Aorta (tissue), 5 donors: ENCODE measurements around the gene BMPR1A. TPM values are rescaled to one million over a fixed set of nuclear protein-coding genes. Genes with fewer than 3 reads are reported as not detected.
A peak's percentile ranks its signal among the peaks of the same experiment; 100 is the strongest.

ENCODE experiments used
- ATAC-seq: fragments of 200-7000 bp; cut with Tn5 transposase; one replicate; pipeline ENCODE4 v1.9.1; 2022; ENCODE audit warnings: moderate library complexity; ENCODE audit not compliant: low FRiP score
- DNase-seq, 2 donors: peaks; one replicate each; pipeline ENCODE4 v3.0.0-alpha.2; 2020
- H3K27ac ChIP-seq, 2 donors: one replicate each; pipeline ENCODE4 v1.5.1; 2013; ENCODE audit warnings: low read length in 2 of 2, mild to moderate bottlenecking in 2 of 2, moderate library complexity in 2 of 2, control low read depth in 1 of 2, inconsistent platforms in 1 of 2, low read depth in 1 of 2
- H3K27me3 ChIP-seq, 2 donors: one replicate each; pipeline ENCODE4 v1.6.1; 2013; ENCODE audit warnings: control low read depth in 1 of 2, low read length in 1 of 2, mild to moderate bottlenecking in 1 of 2, moderate library complexity in 1 of 2; ENCODE audit not compliant: insufficient read depth in 2 of 2, control insufficient read depth in 1 of 2
- H3K36me3 ChIP-seq, 2 donors: one replicate each; pipeline ENCODE4 v1.6.1; 2013; ENCODE audit warnings: control low read depth in 1 of 2, low read length in 1 of 2, mild to moderate bottlenecking in 1 of 2; ENCODE audit not compliant: insufficient read depth in 2 of 2, control insufficient read depth in 1 of 2
- H3K4me1 ChIP-seq, 2 donors: one replicate each; pipeline ENCODE4 v1.6.1; 2013; ENCODE audit warnings: low read length in 2 of 2, control low read depth in 1 of 2, mild to moderate bottlenecking in 1 of 2, moderate library complexity in 1 of 2; ENCODE audit not compliant: insufficient read depth in 2 of 2, control insufficient read depth in 1 of 2
- H3K4me3 ChIP-seq, 2 donors: one replicate each; pipeline ENCODE4 v1.5.1; 2013; ENCODE audit warnings: low read length in 2 of 2, control low read depth in 1 of 2, mild to moderate bottlenecking in 1 of 2
- H3K9me3 ChIP-seq: one replicate; pipeline ENCODE4 v1.6.1; 2013; ENCODE audit warnings: mild to moderate bottlenecking, low read length; ENCODE audit not compliant: control insufficient read depth
- WGBS, 2 donors: extraction: QIAGEN DNeasy Blood & Tissue Kit; methylation state at CpG; one replicate each; pipeline ENCODE4 v1.1.7; 2013; 5-methylcytosine and 5-hydroxymethylcytosine counted together
- intact Hi-C, 2 donors: fragments of 100-400 bp; cut with DNase I; formaldehyde crosslinking; loops; one replicate each; pipeline versions ENCODE4 v1.14.2 to v1.15.0; 2022
- polyA plus RNA-seq, 2 donors: library from polyadenylated mRNA; stranded (reverse); fragments of 200-250 nt; gene quantifications; one replicate each; pipeline ENCODE4 v1.2.3, GENCODE V29; 2013
- total RNA-seq, 2 donors: library from RNA; stranded (reverse); fragmentation: NEBNext Ultra II Directional; extraction: Animal tissue kit (Norgen Biotek cat#: 25700); gene quantifications; one replicate each; pipeline ENCODE4 v1.2.1, GENCODE V29; 2021
- donor health status: healthy with polysubstance abuse.
- donor health status: Bipolar disorder and iron deficiency.
- donor health status: DM: no; HTN: no; CAD: no.
- donor health status: DM: no; HTN: no; CAD: no.
- donor health status: DM: yes; HTN: yes; CAD: no.

Gene BMPR1A
- total and polyA plus RNA-seq, 4 donors, result 19.3 to 120 (median 63.2) TPM

- Histone ChIP-seq H3K27ac (no peak overlapping the region), H3K27me3 (no peaks in the 10 kb centered on the region), H3K36me3 (peaks cover 0 to 1% of the 10 kb centered on the region in 2 donors), H3K9me3 (no peaks in the 10 kb centered on the region), H3K4me3 (no peak overlapping the region), H3K4me1 (peaks cover 0 to 4% of the 10 kb centered on the region in 2 donors)
- no peak for DNase-seq
- ATAC-seq, result no peak
- WGBS, 2 donors, result 7 to 11% methylated on average over 3 of the region's 3 CpGs
- intact Hi-C loops, result loop anchor here in 1 of 2 donors (5.0 kb wide), 1 partner anchor 33 kb away; no protein-coding TSS in a partner anchor
Measured at GRCh38 chr10:86795353-86795752, 38.9 kb downstream of the BMPR1A start.

- peaks cover 0 to 1% of the 10 kb centered on the region in 2 donors for H3K36me3 ChIP-seq
- H3K9me3 ChIP-seq, result no peaks in the 10 kb centered on the region
- no peak overlapping the region for H3K4me3 ChIP-seq
- H3K27ac ChIP-seq, result no peak overlapping the region
- H3K27me3 ChIP-seq, result no peaks in the 10 kb centered on the region
- ATAC-seq (no peak), DNase-seq (no peak)
- intact Hi-C loops, result loop anchor here in 1 of 2 donors (5.0 kb wide), 1 partner anchor 36 kb away; no protein-coding TSS in a partner anchor
- peaks cover 0 to 9% of the 10 kb centered on the region in 2 donors for H3K4me1 ChIP-seq
- WGBS, 2 donors, result 3 to 5% methylated on average over 1 of the region's 1 CpG
Measured at GRCh38 chr10:86798025-86798424, 41.6 kb downstream of the BMPR1A start.

GRCh38 chr10:86798611-86799010, 42.2 kb downstream of the BMPR1A start:
- peak overlapping the region in 1 of 2 donors; percentile 34 for H3K4me3 ChIP-seq
- peak; percentile 39 for ATAC-seq
- peaks cover 0 to 9% of the 10 kb centered on the region in 2 donors for H3K4me1 ChIP-seq

GRCh38 chr10:86799188-86799845, 42.9 kb downstream of the BMPR1A start:
- WGBS, 2 donors, result 65% methylated on average over 8 of the region's 8 CpGs
- intact Hi-C loops, result loop anchor here in 1 of 2 donors (5.0 kb wide), 1 partner anchor 37 kb away; no protein-coding TSS in a partner anchor
- ATAC-seq (no peak), DNase-seq (no peak)
- H3K27ac ChIP-seq, result no peak overlapping the region
- H3K27me3 ChIP-seq, result no peaks in the 10 kb centered on the region
- H3K4me1 ChIP-seq, result peaks cover 0 to 9% of the 10 kb centered on the region in 2 donors
- no peak overlapping the region for H3K4me3 ChIP-seq
- H3K9me3 ChIP-seq, result no peaks in the 10 kb centered on the region
- no peaks in the 10 kb centered on the region for H3K36me3 ChIP-seq

More at GRCh38 chr10:86798611-86799010, 42.2 kb downstream of the BMPR1A start:
- Histone ChIP-seq H3K36me3 (peaks cover 0 to 1% of the 10 kb centered on the region in 2 donors), H3K27me3 (no peaks in the 10 kb centered on the region), H3K27ac (no peak overlapping the region), H3K9me3 (no peaks in the 10 kb centered on the region)
- WGBS, 2 donors, result 0 to 4% methylated on average over 1 of the region's 1 CpG
- intact Hi-C loops, result loop anchor here in 1 of 2 donors (5.0 kb wide), 1 partner anchor 36 kb away; no protein-coding TSS in a partner anchor
- DNase-seq, result no peak

GRCh38 chr10:86801995-86802394, 45.6 kb downstream of the BMPR1A start:
- DNase-seq, result no peak
- WGBS, 2 donors, result 82 to 83% methylated on average over 5 of the region's 5 CpGs
- peak overlapping the region in 1 of 2 donors; percentile 86 for H3K27ac ChIP-seq
- H3K4me3 ChIP-seq, result no peak overlapping the region
- no peak for ATAC-seq
- no peaks in the 10 kb centered on the region for H3K36me3 ChIP-seq
- H3K9me3 ChIP-seq, result no peaks in the 10 kb centered on the region
- peaks cover 2 to 7% of the 10 kb centered on the region in 2 donors for H3K4me1 ChIP-seq
- no peaks in the 10 kb centered on the region for H3K27me3 ChIP-seq
- intact Hi-C loops, result no loop called here

- no peak for ATAC-seq
- Histone ChIP-seq H3K27ac (peak overlapping the region in 1 of 2 donors; percentile 71), H3K4me3 (no peak overlapping the region), H3K36me3 (no peaks in the 10 kb centered on the region), H3K4me1 (peaks cover 2 to 7% of the 10 kb centered on the region in 2 donors), H3K27me3 (no peaks in the 10 kb centered on the region), H3K9me3 (no peaks in the 10 kb centered on the region)
- intact Hi-C loops, result no loop called here
- 21 to 27% methylated on average over 6 of the region's 6 CpGs for WGBS, 2 donors
- DNase-seq, result no peak
Measured at GRCh38 chr10:86802473-86803108, 46.2 kb downstream of the BMPR1A start.

- no peak overlapping the region for H3K27ac ChIP-seq
- peaks cover 2 to 7% of the 10 kb centered on the region in 2 donors for H3K4me1 ChIP-seq
- no peak overlapping the region for H3K4me3 ChIP-seq
- intact Hi-C loops, result no loop called here
- no peak for ATAC-seq
- no peaks in the 10 kb centered on the region for H3K27me3 ChIP-seq
- H3K36me3 ChIP-seq, result no peaks in the 10 kb centered on the region
- no peaks in the 10 kb centered on the region for H3K9me3 ChIP-seq
- 7 to 10% methylated on average over 2 of the region's 2 CpGs for WGBS, 2 donors
- DNase-seq, result no peak
Measured at GRCh38 chr10:86803156-86803555, 46.7 kb downstream of the BMPR1A start.

- ATAC-seq, result no peak
- WGBS, 2 donors, result 59 to 63% methylated on average over 3 of the region's 3 CpGs
- intact Hi-C loops, result no loop called here
- Histone ChIP-seq H3K4me3 (no peak overlapping the region), H3K9me3 (no peaks in the 10 kb centered on the region), H3K36me3 (no peaks in the 10 kb centered on the region), H3K27me3 (no peaks in the 10 kb centered on the region), H3K4me1 (peaks cover 2 to 5% of the 10 kb centered on the region in 2 donors), H3K27ac (peak overlapping the region in 1 of 2 donors; percentile 57)
- DNase-seq, result no peak
Measured at GRCh38 chr10:86804805-86805204, 48.4 kb downstream of the BMPR1A start.
